Spleen (tissue), 7 donors: ENCODE results near the gene OPCML.

Experiments
- CTCF ChIP-seq, 11 experiments: fragments of 200-600 bp in 7 of 11; fragments of 450-650 bp in 4 of 11; sonication (generic) in 4 of 11; IDR thresholded peaks in 8 of 11; conservative IDR thresholded peaks in 3 of 11; 1 replicate in 7 of 11; 2 replicates in 4 of 11; pipeline versions ENCODE4 v1.4.0 to v1.8.0; 2016 to 2021; ENCODE audit warnings: antibody characterized with exemption in 11 of 11, inconsistent platforms in 4 of 11, mild to moderate bottlenecking in 1 of 11
- POLR2A ChIP-seq, 3 donors: fragments of 450-650 bp; IDR thresholded peaks; one replicate each; pipeline ENCODE4 v1.5.1; 2017; ENCODE audit warnings: antibody characterized with exemption in 3 of 3, mild to moderate bottlenecking in 1 of 3
- POLR2AphosphoS5 ChIP-seq, 3 donors: sonication (generic); formaldehyde crosslinking; IDR thresholded peaks; one replicate each; pipeline ENCODE4 v1.5.1; 2017; ENCODE audit warnings: antibody characterized with exemption in 3 of 3
- donor health status: DM: no; HTN: no; CAD: no; lungs with moderate emphysema.
- donor health status: DM: no; HTN: no; CAD: no.
- donor health status: DM: no; HTN: no; CAD: no.

GRCh38 chr11:132941761-132942160, 590.5 kb downstream of the OPCML start:
- TF ChIP-seq CTCF (IDR thresholded peaks at IDR 0.05 in 8 of 11, conservative IDR thresholded peaks at IDR 0.05 in 3 of 11) (no peak), POLR2AphosphoS5 (IDR thresholded peaks at IDR 0.05) (no peak), POLR2A (IDR thresholded peaks at IDR 0.05) (no peak)
